C4-2B (cell line): ENCODE results near the gene FLNC.

Experiments used
- H3K27ac ChIP-seq: fragments of 450-650 bp; 2 replicates; pipeline ENCODE4 v1.5.1; 2017
- CTCF ChIP-seq: fragments of 450-650 bp; conservative IDR thresholded peaks from 2 replicates; pipeline ENCODE4 v1.5.1; 2017; ENCODE audit warnings: mild to moderate bottlenecking
- ZFX ChIP-seq: fragments of 450-650 bp; IDR thresholded peaks from 2 replicates; pipeline ENCODE4 v1.6.1; 2017

FLNC gene

GRCh38 chr7:128867842-128868623 lies 37.8 kb downstream of the FLNC start:
- TF ChIP-seq CTCF (no peak), ZFX (no peak)
- H3K27ac ChIP-seq: no peak overlapping the region

- TF ChIP-seq CTCF (no peak), ZFX (no peak)
- peak overlapping the region; percentile 35 for H3K27ac ChIP-seq
Measured at GRCh38 chr7:128868624-128869137, 38.5 kb downstream of the FLNC start.

GRCh38 chr7:128869138-128869943 lies 39.1 kb downstream of the FLNC start:
- H3K27ac ChIP-seq: peak overlapping the region; percentile 35
- TF ChIP-seq CTCF (no peak; the same call in 1 of the 2 replicates), ZFX (0 out of 2 replicates have a peak, but pooled peaks have one; percentile 28)

- no peak overlapping the region; the same call in 1 of the 2 replicates for H3K27ac ChIP-seq
Measured at GRCh38 chr7:128869944-128870285, 39.7 kb downstream of the FLNC start.

GRCh38 chr7:128871050-128871449 lies 40.8 kb downstream of the FLNC start:
- TF ChIP-seq ZFX: no peak
- no peak for TF ChIP-seq CTCF
- no peak overlapping the region for H3K27ac ChIP-seq

More at GRCh38 chr7:128869944-128870285, 39.7 kb downstream of the FLNC start:
- TF ChIP-seq ZFX: no peak

- H3K27ac ChIP-seq: no peak overlapping the region
- no peak for TF ChIP-seq ZFX
- TF ChIP-seq CTCF: no peak; the same call in 1 of the 2 replicates
Measured at GRCh38 chr7:128872394-128872824, 42.2 kb downstream of the FLNC start.

- TF ChIP-seq ZFX (no peak), CTCF (no peak)
- H3K27ac ChIP-seq: no peak overlapping the region
Measured at GRCh38 chr7:128873234-128873633, 43.0 kb downstream of the FLNC start.
